Measurements from ENCODE around the gene KIAA1217.

DNA sequence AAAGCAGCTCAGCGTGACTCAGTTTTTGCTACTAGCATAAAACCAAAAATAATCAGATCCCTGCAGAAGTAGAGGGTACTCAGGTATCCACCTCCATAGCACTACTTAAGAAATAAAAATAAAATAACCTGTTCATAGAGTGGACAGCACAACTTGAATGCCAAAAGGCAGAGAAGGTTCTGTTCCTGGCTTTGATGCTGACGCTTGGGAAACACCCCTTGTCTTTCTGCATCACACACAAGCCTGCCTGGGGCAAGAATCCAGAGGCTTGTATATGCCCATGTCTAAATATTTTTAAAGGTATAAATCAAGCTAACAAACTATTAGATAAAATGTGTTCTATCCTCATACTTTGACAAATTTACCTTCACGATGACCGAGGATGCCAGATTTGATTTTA, 207.3 kb downstream of the KIAA1217 start:
- TF ChIP-seq, protein P1, sequence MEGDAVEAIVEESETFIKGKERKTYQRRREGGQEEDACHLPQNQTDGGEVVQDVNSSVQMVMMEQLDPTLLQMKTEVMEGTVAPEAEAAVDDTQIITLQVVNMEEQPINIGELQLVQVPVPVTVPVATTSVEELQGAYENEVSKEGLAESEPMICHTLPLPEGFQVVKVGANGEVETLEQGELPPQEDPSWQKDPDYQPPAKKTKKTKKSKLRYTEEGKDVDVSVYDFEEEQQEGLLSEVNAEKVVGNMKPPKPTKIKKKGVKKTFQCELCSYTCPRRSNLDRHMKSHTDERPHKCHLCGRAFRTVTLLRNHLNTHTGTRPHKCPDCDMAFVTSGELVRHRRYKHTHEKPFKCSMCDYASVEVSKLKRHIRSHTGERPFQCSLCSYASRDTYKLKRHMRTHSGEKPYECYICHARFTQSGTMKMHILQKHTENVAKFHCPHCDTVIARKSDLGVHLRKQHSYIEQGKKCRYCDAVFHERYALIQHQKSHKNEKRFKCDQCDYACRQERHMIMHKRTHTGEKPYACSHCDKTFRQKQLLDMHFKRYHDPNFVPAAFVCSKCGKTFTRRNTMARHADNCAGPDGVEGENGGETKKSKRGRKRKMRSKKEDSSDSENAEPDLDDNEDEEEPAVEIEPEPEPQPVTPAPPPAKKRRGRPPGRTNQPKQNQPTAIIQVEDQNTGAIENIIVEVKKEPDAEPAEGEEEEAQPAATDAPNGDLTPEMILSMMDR (IDR thresholded peaks at IDR 0.05), result no peak
- TF ChIP-seq POLR2A (IDR thresholded peaks at IDR 0.05), result no peak

All from adrenal gland (tissue), 5 donors.